NCI-H2107 treated with DMSO at 0.1 percent for 48 hours (cell line): ENCODE data around the gene ABCC6.
"Not testable (repeated sequence)": the region's sequence is repeated elsewhere in the genome, so short reads cannot be mapped to it uniquely, and the experiment has no call there.

Source experiments
- DNase-seq: peaks from one replicate; lab custom pipeline; 2025; ENCODE audit not compliant: unreplicated experiment; lab: John Stamatoyannopoulos, UW

Gene ABCC6

DNA sequence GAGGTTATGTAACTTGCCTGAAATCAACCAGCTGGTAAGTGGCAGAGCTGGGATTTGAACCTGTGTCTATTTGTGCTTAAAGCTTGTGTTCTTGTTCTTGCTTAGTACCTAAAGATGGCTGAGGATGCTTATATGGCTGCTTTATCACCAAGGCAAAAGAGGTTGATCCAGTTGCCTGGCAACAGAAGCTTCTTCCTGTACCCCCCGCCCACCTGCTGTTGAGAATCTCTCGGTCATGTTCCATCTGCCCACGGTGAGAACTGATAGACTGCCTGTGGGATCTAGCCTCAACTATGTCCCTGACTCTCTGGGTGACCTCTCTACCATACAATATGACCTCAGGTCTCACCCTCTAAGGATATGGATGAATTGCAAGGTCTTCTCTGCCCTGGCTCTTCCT, 60.7 kb downstream of the ABCC6 start:
- no peak for DNase-seq

DNA sequence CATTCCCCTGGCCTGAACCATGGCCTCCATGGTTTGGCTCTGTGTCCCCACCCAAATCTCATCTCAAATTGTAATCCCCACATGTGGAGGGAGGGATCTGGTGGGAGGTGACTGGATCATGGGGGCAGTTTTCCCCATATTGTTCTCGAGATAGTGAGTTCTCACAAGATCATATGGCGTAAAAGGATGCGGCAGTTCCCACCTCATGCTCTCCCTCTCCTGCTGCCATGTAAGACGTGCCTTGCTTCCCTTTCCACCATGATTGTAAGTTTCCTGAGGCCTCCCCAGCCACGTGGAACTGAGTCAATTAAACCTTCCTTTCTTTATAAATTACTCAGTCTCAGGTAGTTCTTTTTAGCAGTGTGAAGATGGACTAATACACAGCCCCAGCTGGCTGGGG, 61.5 kb downstream of the ABCC6 start:
- not testable (repeated sequence) for DNase-seq

DNA sequence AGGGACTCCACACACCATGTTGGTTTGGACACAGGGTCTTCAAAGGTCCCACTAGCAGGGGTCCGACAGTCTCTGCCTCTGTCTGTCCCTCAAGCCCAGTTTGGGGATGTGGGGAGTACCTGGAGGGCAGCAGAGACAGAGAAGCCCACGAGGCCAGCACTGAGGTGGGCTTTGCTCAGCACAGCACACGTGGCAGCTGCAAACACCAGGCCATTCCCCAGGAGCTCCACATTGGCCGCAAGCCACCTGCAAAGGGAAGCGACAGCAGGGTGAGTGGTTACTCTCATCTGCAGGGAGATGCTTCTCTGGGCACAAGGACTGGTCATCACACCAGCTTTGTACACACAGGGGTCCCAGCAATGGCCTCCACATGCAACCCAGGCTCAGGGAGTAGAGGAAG, 62.0 kb downstream of the ABCC6 start:
- DNase-seq = no peak

DNA sequence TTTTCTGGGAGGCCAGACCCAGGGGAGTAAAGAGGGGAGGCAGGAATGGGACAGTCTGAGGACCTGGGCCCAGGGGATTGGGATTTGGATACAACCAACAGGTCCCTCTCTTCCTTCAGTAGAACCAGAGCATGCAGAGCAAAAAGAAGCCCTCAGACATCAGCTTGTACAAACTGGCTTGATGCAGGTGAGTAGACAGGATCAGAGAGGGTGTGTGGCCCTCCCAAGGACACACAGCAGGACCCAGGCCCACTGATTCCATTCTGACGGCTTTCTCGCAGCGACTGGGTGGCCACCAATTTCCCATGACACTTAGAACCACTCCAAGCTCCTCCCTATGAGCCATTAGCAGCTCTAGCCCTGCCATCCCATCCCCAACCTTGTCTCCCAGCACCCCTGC, 63.6 kb downstream of the ABCC6 start:
- no peak for DNase-seq

DNA sequence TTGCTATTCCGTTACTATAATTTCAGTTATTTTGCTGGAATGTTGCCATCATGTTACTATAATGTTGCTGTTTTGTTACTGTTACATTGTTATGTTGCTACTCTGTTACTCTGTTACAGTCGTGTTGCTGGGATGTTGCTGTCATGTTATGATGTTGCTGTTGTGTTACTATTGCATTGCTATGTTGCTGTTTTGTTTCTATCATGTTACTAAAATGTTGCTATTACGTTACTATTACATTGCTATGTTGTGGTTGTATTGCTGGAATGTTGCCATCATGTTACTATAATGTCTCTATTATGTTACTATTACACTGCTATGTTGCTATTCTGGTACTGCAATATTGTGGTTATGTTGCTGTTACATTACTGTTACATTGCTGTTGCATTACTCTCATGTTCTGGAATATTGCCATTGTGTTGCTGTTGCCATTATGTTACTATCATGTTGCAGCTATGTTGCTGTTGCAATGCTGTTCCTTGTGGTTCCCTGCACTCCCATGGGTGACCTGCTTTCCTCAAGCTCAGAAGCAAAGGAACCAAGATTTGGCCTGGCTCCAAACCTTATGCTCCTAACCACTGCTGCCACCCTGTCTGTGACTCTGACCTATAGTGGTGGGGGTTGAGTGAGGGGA, 64.4 kb downstream of the ABCC6 start:
- DNase-seq = no peak

DNA sequence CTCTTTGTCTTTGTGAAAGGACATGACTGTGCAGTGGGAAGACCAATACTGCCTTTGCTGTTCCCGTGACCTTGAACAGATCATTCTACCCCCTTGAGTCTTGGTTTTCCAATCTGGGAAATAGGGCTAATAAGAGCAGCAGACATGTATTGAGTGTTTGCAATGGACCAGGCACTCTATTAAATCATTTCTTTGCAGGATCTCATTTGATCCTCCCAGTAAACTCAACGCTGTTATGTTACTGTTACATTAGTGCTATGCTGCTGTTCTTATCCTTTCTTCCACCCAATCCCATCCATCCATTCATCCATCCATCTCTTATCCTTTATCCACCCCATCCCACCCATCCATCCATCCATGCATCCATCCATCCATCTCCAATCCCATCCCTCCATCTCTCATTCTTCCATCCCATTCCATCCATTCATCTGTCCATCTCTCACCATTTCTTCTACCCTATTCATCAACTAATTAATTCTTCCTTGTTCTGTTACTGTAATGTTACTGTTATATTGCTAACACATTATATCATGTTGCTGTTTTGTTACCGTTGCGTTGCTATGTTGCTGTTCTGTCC, 65.1 kb downstream of the ABCC6 start:
- no peak for DNase-seq

DNA sequence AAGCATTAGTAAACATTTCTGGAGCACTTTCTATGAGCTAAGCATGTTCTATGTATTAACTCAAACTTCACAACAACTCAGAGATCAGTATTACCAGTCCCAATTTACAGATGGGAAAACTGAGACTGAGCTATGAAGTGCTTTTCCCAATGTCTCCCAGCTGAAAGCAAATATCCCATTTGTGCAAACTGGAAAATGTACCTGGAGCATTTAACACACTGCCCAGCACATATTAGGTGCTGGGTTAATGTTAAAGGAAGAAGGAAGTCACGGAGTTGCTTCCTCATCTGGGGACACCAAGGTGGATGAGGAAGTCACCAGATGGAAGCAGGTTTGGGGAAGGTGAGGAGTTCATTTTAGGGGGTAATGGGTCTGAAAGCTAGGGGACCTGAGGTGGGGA, 66.1 kb downstream of the ABCC6 start:
- no peak for DNase-seq

DNA sequence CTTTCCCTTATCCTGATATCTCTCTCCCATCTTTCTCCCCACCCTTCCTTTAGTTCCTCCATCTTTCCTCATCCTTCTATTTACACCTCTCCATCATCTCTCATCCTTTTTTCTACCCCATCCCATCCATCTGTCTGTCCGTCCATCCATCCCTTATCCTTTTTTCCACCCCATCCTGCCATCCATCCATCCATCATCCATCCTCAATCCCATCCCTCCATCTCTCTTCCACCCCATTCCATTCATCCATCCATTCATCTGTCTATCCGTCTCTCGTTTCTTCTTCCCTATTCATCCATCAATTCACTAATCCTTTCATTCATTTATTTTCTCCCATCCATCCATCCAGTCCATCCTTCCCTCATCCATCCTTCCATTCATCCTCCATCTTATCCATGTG, 68.1 kb downstream of the ABCC6 start:
- no peak for DNase-seq

DNA sequence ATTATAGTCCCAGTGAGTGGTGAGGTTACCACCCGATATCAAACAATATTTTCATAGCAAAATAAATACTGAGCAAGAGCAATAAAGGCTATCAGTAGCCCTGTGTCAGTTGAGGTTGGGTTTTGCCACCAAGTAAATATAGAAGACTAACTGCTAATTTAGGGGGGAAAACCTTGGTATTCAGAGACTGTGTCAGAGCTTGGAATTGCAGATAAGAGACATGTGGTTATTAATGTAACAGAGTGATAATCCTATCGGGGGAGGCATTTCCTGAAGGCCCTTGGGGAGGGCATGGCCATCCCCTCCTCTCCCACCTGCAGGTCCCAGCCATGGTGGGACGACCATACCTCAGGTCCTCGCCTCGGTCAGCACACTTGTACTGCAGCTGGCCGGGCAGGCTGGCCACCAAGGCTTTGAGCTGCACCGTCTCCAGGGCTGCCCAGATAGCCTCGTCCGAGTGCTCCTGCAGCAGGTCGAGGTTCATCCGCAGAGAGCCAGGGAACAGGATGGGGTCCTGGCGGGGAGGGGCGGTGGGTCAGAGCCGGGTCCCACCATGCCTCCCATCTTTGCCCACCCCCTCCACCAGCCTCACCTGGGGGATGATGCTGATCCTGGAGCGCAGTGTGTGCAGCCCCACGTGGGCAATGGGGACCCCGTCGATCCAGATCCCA, 68.9 kb downstream of the ABCC6 start:
- no peak for DNase-seq

DNA sequence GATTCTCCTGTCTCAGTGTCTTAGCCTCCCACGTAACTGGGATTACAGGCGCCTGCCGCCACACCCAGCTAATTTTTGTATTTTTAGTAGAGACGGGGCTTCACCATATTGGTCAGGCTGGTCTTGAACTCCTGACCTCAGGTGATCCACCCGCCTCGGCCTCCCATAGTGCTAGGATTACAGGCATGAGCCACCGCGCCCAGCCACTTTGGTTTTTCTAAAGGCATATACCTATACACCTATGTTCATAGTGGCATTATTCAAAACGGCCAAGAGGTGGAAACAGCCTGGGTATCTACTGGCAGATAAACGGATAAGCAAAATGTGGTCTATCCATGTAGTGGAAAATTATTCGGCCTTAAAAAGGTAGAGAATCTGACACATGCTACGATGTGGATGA, 70.3 kb downstream of the ABCC6 start:
- DNase-seq = not testable (repeated sequence)

DNA sequence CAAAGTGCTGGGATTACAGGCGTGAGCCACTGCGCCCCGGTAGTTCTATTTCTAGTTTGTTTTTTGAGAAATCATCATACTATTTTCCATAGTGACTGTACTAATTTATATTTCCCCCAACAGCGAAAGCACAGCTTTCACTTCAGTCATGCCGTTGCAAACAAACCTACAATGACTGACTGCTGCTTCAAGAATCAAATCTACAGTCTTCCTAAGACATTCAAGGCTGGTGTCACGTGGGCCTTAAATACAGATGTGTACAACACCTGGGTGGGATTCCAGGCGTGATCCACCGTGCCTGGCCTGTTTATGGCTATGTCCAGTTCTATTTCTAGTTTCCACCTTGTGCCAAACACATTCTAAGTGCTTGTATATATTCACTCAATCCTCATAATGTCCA, 72.0 kb downstream of the ABCC6 start:
- DNase-seq = no peak

DNA sequence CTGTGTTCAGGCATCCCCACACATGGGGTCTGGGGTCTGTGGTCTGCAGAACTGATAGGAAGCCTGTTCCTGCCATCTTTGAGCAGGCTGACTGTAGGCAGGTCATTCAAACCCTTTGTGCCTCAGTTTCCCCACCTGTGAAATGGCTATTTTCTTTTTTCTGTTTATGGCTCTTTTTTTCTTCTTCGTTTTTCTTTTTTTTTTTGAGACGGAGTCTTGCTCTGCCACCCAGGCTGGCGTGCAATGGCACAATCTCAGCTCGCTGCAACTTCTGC, 72.5 kb downstream of the ABCC6 start:
- no peak for DNase-seq

DNA sequence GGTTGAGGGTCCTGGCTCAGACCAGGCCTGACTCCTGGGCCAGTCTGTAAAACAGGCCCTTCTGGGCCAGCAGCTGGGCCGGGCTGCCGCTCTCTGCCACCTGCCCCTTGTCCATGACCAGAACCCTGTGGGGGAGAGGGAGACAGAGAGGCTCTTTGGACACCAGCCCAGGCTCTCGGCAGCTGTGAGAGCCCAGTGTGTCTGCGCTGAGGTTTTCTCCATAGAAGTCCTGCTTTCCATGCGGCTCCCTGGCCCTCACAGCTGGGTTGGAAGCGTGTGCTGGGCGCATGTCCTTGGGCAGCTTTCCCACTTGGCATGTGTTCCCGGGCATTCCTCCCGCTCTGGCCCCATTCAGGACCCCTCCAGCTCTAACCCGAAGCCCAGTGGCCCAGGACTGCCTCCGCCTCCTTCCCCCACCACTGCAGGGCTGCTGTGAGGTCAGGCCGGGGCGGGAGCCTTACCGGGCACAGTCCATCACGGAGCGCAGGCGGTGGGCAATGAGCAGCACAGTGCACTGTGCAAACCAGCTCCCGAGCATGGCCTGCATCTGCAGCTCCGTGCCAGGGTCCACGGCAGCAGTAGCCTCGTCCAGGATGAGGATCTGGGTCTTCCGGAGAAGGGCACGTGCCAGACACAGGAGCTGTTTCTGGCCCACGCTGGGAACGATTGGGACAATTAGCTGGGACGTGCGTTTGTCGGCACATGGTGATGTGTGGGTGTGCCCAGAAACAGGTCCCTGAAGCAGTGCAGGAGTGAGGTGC, 73.0 kb downstream of the ABCC6 start:
- DNase-seq = peak; percentile 13

DNA sequence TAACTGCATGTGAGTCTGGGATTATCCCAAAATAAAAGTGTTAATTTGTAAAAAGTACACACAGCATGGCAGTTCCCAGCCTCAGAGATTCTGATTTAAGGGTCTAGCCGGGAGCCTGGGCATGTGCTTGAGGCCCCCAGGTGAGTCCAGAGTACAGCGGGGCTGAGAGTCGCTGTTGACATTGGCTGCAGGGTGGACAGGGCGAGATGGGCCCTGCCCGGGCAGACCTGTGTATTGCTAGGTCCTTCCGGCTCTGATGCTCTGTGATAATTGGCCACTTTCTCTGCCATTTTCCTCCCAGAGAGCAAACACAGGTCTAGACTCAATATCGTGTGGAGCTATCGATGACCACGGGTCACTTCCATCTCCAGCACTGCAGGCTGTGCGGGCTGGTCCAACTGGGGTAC, 73.6 kb downstream of the ABCC6 start:
- no peak for DNase-seq

DNA sequence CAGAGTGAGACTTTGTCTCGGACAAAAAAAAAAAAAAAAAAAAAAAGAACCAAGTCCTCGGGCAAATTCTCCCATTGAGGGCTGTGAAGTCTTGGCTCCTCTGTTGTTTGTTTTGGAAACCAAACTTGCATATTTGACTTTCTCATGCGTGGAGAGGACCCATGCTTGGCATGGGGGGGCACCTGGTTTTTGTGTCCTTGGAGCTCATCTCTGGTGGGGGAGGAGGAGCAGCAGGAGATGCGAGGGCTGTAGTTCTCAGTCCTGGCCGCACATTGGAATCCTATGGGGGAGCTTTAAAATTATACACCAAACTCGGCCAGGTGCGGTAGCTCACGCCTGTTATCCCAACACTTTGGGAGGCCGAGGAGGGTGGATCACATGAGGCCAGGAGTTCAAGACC, 74.5 kb downstream of the ABCC6 start:
- DNase-seq = no peak

DNA sequence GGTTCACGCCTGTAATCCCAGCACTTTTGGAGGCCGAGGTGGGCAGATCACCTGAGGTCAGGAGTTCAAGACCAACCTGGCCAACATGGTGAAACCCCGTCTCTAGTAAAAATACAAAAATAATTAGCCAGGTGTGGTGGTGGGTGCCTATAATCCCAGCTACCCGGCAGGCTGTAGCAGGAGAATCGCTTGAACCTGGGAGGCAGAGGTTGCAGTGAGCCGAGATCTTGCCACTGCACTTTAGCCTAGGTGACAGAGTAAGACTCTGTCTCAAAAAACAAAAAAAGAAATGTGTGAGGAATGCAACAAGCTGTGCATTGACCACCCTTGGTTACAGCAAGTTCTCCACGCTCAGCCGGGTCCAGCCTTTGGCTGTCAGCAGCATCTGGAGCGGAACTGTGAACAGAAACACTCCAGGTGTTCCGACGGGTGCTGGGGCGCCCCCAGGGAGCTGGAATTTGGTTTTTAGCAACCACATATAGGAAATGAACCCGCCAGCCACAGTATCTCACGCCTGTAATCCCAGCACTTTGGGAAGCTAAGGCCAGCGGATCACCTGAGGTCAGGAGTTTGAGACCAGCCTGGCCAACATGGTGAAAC, 75.2 kb downstream of the ABCC6 start:
- DNase-seq = not testable (repeated sequence)

DNA sequence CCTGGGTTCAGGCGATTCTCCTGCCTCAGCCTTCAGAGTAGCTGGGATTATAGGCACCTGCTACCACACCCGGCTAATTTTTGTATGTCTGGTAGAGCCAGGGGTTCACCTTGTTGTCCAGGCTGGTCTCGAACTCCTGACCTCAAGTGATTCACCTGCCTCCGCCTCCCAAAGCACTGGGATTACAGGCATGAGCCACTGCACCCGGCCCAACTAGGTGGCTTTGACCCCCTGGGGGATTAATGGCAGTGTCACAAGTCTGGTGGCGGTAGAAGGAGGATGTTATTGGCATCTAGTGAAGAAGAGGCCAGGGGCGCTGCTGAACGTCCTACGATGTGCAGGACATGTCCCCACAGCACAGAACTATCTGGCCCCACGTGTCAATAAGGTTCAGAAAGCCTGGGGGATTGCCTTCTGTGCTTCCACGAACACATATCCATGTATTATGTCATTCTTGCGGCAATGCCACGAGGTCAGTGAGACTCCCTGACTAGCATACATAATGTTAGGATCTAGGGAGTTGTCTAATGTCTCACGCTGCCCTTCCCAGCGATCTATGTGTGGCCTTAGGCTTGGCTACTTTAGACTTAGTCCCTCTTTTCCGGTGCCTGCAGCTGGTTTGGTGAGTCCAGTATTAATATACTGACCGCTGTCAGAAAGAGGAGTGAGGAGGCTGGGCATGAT, 75.8 kb downstream of the ABCC6 start:
- DNase-seq = no peak

DNA sequence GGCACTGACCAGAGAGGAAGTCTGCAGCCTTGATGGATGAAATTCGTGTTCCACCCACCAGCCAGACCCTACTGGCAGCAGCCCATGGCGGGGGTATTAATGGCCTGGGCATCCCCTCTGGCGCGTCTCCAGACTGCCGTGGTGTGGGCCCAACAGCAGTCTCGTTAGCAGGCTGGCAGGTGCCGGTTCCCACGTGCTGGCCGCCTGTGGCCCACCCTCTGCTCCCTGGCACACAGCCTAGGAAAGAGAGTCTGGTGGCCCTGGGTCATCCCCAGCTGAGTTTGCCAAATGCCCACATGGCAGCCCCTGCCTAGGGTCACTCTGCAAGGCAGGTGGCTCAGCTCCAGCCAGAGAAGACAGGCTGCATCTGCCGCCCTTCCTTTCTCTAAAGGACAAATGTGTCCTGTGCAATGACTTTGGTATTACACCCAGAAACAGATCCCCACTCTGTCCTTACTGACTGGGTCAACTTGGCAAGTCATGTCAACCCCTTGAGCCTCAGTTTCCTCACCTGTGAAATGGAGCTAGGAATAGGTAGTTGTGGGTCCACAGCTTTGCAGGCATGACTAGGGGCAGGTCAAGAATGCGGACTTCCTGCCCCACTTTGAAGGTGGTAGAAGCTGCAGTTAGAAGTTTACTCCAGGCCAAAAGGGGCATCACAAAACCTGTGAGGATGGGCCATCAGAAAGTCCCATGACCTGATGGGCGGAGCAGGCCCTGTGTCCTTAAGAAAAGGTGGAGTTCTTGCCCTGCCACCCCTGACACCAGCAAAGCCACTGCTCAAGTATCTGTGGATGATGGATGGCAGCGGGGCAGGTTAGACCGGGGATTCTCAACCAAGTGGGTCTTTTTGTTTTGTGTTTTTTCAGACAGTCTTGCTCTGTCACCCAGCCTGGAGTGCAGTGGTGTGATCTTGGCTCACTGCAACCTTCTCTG, 76.6 kb downstream of the ABCC6 start:
- DNase-seq = no peak

DNA sequence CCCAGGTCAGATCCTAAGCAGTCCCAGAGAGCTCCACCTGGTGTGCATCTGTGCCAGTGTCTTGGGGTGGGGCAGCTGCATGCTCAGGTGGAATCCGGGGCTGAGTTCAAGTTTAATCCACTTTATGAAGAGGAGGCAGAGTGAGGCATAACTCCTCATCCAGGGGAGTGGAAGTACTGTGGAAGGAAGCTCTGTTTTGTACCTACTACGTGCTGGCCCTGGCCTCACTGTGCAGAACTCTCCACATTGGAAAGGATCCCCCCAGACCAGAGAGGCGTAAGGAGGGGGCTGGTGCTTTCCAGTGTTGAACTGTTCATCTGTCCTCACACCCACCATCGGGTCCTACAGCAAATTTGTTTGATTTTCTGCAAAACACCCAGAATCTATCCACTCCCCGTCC, 78.0 kb downstream of the ABCC6 start:
- no peak for DNase-seq

DNA sequence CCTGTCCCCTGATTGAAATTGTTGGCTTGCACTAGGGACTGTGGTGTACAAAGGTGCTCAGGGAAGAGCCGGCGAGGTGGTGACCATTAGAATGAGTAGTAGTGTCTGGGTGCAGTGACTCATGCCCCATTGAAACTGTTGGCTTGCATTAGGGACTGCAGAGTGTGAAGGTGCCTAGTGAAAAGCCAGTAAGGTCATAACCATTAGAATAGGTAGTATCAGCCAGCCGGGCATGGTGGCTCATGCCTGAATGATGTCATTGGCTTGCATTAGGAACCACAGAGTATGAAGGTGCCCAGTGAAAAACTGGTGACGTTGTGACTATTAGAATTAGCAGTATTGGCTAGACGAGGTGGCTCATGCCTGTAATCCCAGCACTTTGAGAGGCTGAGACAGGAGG, 78.9 kb downstream of the ABCC6 start:
- DNase-seq = no peak
